ENCODE data around the gene PSMC5.

DNA sequence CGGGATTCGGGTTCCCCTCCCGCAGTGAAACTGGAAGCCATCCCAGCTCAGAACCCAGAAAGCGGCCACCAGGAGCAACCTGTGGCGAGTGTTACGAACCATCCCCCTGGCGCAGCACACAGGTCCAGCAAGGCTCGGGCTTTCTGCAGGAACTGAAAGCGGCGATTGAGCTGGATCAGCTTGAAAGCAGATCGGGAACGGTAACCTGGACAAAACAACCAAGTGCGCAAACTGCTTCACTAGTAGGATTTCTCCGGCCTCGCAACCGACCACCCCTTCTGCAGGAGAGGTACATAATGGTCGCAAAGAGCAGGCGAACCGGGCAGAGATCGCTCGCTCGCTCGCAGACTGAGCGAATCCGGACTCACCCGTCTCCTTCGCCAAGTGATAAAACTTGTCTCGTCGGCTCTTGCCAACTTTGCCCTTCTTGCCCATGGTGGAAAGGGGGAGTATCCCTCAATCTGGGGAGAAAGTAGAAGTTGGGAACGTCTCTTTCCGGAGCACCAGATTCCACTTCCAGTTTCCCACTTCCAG lies 696 bp upstream of the PSMC5 start:
- TF ChIP-seq, protein P1, sequence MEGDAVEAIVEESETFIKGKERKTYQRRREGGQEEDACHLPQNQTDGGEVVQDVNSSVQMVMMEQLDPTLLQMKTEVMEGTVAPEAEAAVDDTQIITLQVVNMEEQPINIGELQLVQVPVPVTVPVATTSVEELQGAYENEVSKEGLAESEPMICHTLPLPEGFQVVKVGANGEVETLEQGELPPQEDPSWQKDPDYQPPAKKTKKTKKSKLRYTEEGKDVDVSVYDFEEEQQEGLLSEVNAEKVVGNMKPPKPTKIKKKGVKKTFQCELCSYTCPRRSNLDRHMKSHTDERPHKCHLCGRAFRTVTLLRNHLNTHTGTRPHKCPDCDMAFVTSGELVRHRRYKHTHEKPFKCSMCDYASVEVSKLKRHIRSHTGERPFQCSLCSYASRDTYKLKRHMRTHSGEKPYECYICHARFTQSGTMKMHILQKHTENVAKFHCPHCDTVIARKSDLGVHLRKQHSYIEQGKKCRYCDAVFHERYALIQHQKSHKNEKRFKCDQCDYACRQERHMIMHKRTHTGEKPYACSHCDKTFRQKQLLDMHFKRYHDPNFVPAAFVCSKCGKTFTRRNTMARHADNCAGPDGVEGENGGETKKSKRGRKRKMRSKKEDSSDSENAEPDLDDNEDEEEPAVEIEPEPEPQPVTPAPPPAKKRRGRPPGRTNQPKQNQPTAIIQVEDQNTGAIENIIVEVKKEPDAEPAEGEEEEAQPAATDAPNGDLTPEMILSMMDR (conservative IDR thresholded peaks at IDR 0.05; ENCODE audit: low read depth in 2 of 2) = no peak
- TF ChIP-seq, protein P2, sequence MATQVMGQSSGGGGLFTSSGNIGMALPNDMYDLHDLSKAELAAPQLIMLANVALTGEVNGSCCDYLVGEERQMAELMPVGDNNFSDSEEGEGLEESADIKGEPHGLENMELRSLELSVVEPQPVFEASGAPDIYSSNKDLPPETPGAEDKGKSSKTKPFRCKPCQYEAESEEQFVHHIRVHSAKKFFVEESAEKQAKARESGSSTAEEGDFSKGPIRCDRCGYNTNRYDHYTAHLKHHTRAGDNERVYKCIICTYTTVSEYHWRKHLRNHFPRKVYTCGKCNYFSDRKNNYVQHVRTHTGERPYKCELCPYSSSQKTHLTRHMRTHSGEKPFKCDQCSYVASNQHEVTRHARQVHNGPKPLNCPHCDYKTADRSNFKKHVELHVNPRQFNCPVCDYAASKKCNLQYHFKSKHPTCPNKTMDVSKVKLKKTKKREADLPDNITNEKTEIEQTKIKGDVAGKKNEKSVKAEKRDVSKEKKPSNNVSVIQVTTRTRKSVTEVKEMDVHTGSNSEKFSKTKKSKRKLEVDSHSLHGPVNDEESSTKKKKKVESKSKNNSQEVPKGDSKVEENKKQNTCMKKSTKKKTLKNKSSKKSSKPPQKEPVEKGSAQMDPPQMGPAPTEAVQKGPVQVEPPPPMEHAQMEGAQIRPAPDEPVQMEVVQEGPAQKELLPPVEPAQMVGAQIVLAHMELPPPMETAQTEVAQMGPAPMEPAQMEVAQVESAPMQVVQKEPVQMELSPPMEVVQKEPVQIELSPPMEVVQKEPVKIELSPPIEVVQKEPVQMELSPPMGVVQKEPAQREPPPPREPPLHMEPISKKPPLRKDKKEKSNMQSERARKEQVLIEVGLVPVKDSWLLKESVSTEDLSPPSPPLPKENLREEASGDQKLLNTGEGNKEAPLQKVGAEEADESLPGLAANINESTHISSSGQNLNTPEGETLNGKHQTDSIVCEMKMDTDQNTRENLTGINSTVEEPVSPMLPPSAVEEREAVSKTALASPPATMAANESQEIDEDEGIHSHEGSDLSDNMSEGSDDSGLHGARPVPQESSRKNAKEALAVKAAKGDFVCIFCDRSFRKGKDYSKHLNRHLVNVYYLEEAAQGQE (IDR thresholded peaks at IDR 0.05; ENCODE audit: unreplicated experiment) = no peak
- TF ChIP-seq EZH2 (IDR thresholded peaks at IDR 0.05; ENCODE audit: low read depth, unreplicated experiment) (no peak), EZH2phosphoT487 (IDR thresholded peaks at IDR 0.05; ENCODE audit: unreplicated experiment) (no peak), POLR2AphosphoS5 (IDR thresholded peaks at IDR 0.05; ENCODE audit: low read depth) (no peak), CREB1 (CRISPR knock-in tag; IDR thresholded peaks at IDR 0.05; ENCODE audit: low read depth) (no peak), NANOG (IDR thresholded peaks at IDR 0.05; ENCODE audit: borderline replicate concordance) (no peak), JUNB (IDR thresholded peaks at IDR 0.05; ENCODE audit: unreplicated experiment) (no peak), ZNF114 (CRISPR knock-in tag; IDR thresholded peaks at IDR 0.05) (no peak)
- TF ChIP-seq, protein P3, sequence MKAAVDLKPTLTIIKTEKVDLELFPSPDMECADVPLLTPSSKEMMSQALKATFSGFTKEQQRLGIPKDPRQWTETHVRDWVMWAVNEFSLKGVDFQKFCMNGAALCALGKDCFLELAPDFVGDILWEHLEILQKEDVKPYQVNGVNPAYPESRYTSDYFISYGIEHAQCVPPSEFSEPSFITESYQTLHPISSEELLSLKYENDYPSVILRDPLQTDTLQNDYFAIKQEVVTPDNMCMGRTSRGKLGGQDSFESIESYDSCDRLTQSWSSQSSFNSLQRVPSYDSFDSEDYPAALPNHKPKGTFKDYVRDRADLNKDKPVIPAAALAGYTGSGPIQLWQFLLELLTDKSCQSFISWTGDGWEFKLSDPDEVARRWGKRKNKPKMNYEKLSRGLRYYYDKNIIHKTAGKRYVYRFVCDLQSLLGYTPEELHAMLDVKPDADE (IDR thresholded peaks at IDR 0.05) = no peak
- TF ChIP-seq, protein P4, sequence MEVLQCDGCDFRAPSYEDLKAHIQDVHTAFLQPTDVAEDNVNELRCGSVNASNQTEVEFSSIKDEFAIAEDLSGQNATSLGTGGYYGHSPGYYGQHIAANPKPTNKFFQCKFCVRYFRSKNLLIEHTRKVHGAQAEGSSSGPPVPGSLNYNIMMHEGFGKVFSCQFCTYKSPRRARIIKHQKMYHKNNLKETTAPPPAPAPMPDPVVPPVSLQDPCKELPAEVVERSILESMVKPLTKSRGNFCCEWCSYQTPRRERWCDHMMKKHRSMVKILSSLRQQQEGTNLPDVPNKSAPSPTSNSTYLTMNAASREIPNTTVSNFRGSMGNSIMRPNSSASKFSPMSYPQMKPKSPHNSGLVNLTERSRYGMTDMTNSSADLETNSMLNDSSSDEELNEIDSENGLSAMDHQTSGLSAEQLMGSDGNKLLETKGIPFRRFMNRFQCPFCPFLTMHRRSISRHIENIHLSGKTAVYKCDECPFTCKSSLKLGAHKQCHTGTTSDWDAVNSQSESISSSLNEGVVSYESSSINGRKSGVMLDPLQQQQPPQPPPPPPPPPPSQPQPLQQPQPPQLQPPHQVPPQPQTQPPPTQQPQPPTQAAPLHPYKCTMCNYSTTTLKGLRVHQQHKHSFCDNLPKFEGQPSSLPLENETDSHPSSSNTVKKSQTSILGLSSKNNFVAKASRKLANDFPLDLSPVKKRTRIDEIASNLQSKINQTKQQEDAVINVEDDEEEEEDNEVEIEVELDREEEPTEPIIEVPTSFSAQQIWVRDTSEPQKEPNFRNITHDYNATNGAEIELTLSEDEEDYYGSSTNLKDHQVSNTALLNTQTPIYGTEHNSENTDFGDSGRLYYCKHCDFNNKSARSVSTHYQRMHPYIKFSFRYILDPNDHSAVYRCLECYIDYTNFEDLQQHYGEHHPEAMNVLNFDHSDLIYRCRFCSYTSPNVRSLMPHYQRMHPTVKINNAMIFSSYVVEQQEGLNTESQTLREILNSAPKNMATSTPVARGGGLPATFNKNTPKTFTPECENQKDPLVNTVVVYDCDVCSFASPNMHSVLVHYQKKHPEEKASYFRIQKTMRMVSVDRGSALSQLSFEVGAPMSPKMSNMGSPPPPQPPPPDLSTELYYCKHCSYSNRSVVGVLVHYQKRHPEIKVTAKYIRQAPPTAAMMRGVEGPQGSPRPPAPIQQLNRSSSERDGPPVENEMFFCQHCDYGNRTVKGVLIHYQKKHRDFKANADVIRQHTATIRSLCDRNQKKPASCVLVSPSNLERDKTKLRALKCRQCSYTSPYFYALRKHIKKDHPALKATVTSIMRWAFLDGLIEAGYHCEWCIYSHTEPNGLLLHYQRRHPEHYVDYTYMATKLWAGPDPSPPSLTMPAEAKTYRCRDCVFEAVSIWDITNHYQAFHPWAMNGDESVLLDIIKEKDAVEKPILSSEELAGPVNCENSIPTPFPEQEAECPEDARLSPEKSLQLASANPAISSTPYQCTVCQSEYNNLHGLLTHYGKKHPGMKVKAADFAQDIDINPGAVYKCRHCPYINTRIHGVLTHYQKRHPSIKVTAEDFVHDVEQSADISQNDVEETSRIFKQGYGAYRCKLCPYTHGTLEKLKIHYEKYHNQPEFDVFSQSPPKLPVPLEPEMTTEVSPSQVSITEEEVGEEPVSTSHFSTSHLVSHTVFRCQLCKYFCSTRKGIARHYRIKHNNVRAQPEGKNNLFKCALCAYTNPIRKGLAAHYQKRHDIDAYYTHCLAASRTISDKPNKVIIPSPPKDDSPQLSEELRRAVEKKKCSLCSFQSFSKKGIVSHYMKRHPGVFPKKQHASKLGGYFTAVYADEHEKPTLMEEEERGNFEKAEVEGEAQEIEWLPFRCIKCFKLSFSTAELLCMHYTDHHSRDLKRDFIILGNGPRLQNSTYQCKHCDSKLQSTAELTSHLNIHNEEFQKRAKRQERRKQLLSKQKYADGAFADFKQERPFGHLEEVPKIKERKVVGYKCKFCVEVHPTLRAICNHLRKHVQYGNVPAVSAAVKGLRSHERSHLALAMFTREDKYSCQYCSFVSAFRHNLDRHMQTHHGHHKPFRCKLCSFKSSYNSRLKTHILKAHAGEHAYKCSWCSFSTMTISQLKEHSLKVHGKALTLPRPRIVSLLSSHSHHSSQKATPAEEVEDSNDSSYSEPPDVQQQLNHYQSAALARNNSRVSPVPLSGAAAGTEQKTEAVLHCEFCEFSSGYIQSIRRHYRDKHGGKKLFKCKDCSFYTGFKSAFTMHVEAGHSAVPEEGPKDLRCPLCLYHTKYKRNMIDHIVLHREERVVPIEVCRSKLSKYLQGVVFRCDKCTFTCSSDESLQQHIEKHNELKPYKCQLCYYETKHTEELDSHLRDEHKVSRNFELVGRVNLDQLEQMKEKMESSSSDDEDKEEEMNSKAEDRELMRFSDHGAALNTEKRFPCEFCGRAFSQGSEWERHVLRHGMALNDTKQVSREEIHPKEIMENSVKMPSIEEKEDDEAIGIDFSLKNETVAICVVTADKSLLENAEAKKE (CRISPR knock-in tag; IDR thresholded peaks at IDR 0.05) = no peak
